GM19238 (cell line): ENCODE measurements around the gene LATS1.
A peak's percentile ranks its signal among the peaks of the same experiment; 100 is the strongest.
"Not testable (repeated sequence)": the region's sequence is repeated elsewhere in the genome, so short reads cannot be mapped to it uniquely, and the experiment has no call there.

Experiments
- DNase-seq: peaks from one replicate; pipeline ENCODE4 v3.0.0; 2011; ENCODE audit warnings: low spot score; ENCODE audit not compliant: insufficient read length

Gene LATS1

GRCh38 chr6:149717588-149718458 lies at the start of gene LATS1:
LATS1 (minus strand) TSS chr6:149718101; CDS start chr6:149702126, 15,975 bp downstream.
- DNase-seq: peak; percentile 83

GRCh38 chr6:149766156-149766769 lies 48.4 kb upstream of the LATS1 start:
- DNase-seq: no peak

GRCh38 chr6:149763866-149764265 lies 46.0 kb upstream of the LATS1 start:
- no peak for DNase-seq

- no peak for DNase-seq
Measured at GRCh38 chr6:149761438-149761837, 43.5 kb upstream of the LATS1 start.

- DNase-seq: no peak
Measured at GRCh38 chr6:149756261-149756636, 38.3 kb upstream of the LATS1 start.

- no peak for DNase-seq
Measured at GRCh38 chr6:149755300-149756260, 37.7 kb upstream of the LATS1 start.

GRCh38 chr6:149754548-149754947 lies 36.6 kb upstream of the LATS1 start:
- DNase-seq: no peak

- DNase-seq: not testable (repeated sequence)
Measured at GRCh38 chr6:149753374-149753637, 35.4 kb upstream of the LATS1 start.

- DNase-seq: no peak
Measured at GRCh38 chr6:149752600-149753373, 34.9 kb upstream of the LATS1 start.

GRCh38 chr6:149751920-149752319 lies 34.0 kb upstream of the LATS1 start:
- not testable (repeated sequence) for DNase-seq

- DNase-seq: no peak
Measured at GRCh38 chr6:149751239-149751638, 33.3 kb upstream of the LATS1 start.

- DNase-seq: peak; percentile 25
Measured at GRCh38 chr6:149750136-149750609, 32.3 kb upstream of the LATS1 start.

- DNase-seq: peak; percentile 81
Measured at GRCh38 chr6:149749594-149750135, 31.8 kb upstream of the LATS1 start, which contains the start of gene PCMT1. PCMT1 (plus strand) TSS chr6:149749741; CDS start chr6:149749902, 161 bp downstream.

- DNase-seq: not testable (repeated sequence)
Measured at GRCh38 chr6:149749082-149749593, 31.2 kb upstream of the LATS1 start.

- DNase-seq: peak; percentile 74
Measured at GRCh38 chr6:149746147-149746946, 28.4 kb upstream of the LATS1 start, which contains the start of gene NUP43. NUP43 (minus strand) TSS chr6:149746529; CDS start chr6:149746495, 34 bp downstream.

- not testable (repeated sequence) for DNase-seq
Measured at GRCh38 chr6:149745252-149745651, 27.4 kb upstream of the LATS1 start.

GRCh38 chr6:149734915-149735314 lies 17.0 kb upstream of the LATS1 start:
- no peak for DNase-seq

GRCh38 chr6:149733089-149733720 lies 15.3 kb upstream of the LATS1 start:
- DNase-seq: no peak

- DNase-seq: no peak
Measured at GRCh38 chr6:149729824-149730223, 11.9 kb upstream of the LATS1 start.
